ENCODE results near the gene SRCAP. TPM values are rescaled to one million over a fixed set of nuclear protein-coding genes. Genes with fewer than 3 reads are reported as not detected.

Gene SRCAP
- total RNA-seq, 1 donor from 2014 or later, result 18.1 TPM

- no peak overlapping the region for H3K4me3 ChIP-seq (ENCODE audit: low read depth, low read length)
- no peak for DNase-seq (ENCODE audit: low read depth)
- no peak for TF ChIP-seq CTCF (IDR thresholded peaks at IDR 0.05; ENCODE audit: insufficient read depth, low read length, poor library complexity, severe bottlenecking)
- H3K36me3 ChIP-seq (ENCODE audit: control insufficient read depth, insufficient read depth, low read length), result no peaks in the 10 kb centered on the region
- no peaks in the 10 kb centered on the region for H3K27me3 ChIP-seq (ENCODE audit: control insufficient read depth, insufficient read depth, low read length)
Observed at GRCh38 chr16:30744183-30744582, 45.2 kb downstream of the SRCAP start.

DNA sequence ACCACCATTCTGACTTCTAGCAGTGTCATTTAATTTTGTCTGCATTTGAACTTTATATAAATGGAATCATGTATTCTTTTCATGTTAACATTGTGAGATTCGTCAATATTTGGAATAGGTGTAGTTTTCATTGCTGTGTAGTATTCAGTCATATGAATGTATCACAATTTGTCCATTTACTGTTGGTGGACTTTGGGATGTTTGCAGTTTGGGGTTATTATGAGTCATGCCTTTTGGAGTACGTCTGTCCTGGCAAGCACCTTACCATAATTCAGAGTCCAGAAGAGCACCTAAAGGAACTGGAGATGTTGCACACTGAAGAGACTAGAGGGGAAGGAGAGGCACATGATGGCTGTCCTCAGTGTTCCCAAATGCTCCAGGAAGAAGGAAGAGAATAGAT, 46.1 kb downstream of the SRCAP start:
- TF ChIP-seq CTCF (IDR thresholded peaks at IDR 0.05; ENCODE audit: insufficient read depth, low read length, poor library complexity, severe bottlenecking), result no peak
- H3K27me3 ChIP-seq (ENCODE audit: control insufficient read depth, insufficient read depth, low read length), result no peaks in the 10 kb centered on the region
- DNase-seq (ENCODE audit: low read depth), result no peak
- no peak overlapping the region for H3K4me3 ChIP-seq (ENCODE audit: low read depth, low read length)
- H3K36me3 ChIP-seq (ENCODE audit: control insufficient read depth, insufficient read depth, low read length), result no peaks in the 10 kb centered on the region

GRCh38 chr16:30746638-30747175, 47.7 kb downstream of the SRCAP start:
- no peak for DNase-seq (ENCODE audit: low read depth)
- H3K36me3 ChIP-seq (ENCODE audit: control insufficient read depth, insufficient read depth, low read length), result no peaks in the 10 kb centered on the region
- H3K4me3 ChIP-seq (ENCODE audit: low read depth, low read length), result no peak overlapping the region
- H3K27me3 ChIP-seq (ENCODE audit: control insufficient read depth, insufficient read depth, low read length), result no peaks in the 10 kb centered on the region
- no peak for TF ChIP-seq CTCF (IDR thresholded peaks at IDR 0.05; ENCODE audit: insufficient read depth, low read length, poor library complexity, severe bottlenecking)

GRCh38 chr16:30747331-30747730, 48.4 kb downstream of the SRCAP start:
- no peaks in the 10 kb centered on the region for H3K27me3 ChIP-seq (ENCODE audit: control insufficient read depth, insufficient read depth, low read length)
- no peak for TF ChIP-seq CTCF (IDR thresholded peaks at IDR 0.05; ENCODE audit: insufficient read depth, low read length, poor library complexity, severe bottlenecking)
- no peaks in the 10 kb centered on the region for H3K36me3 ChIP-seq (ENCODE audit: control insufficient read depth, insufficient read depth, low read length)
- no peak overlapping the region for H3K4me3 ChIP-seq (ENCODE audit: low read depth, low read length)
- no peak for DNase-seq (ENCODE audit: low read depth)

DNA sequence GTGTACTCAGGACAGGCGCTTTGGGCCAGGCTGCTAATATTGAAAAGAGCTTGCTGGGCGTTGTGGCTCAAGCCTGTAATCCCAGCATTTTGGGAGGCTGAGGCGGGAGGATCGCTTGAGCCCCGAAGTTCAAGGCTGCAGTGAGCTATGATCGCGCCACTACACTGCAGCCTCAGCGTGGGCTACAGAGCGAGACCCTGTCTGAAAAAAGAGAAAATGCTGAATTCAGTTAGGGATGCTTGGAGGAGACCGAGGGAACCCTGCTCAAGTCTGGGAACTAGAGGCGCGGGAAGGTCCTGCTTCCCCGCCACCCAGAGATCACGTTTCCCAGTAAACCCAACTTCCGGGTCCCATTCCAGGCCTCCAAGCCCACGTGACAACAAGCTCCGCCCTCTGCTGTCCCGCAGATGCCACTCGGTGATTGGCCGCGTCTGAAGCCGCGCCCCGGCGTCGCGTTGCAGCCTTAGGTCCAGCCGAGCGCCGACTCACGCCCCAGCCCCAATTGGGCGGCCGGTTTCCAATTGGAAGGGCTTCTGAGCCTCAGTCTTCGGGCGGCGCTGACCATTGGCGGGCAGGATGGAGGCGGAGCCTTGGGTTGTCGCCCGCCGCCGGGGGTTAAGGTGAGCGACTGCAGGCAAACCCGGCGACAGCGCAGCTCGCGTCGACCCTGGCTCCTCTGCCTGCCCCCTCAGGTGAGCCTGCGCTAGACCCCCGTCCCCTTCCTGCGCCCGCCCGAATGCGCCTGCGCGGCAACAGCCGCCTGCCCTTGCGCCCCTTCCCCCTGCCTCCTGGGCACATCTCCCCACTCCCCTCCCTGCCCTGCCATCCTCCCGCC, 49.0 kb downstream of the SRCAP start, which contains the start of gene PHKG2:
PHKG2 (plus strand) TSS at position 627 of the 835 bp plus-strand sequence. CDS start 396 bp downstream, outside the sequence.
- DNase-seq (ENCODE audit: low read depth), result peak; percentile 95
- Histone ChIP-seq H3K4me3 (ENCODE audit: low read depth, low read length) (peak within 1 kb of the TSS; percentile 80), H3K36me3 (ENCODE audit: control insufficient read depth, insufficient read depth, low read length) (no peaks in the 10 kb centered on the region), H3K27me3 (ENCODE audit: control insufficient read depth, insufficient read depth, low read length) (no peaks in the 10 kb centered on the region)
- no peak for TF ChIP-seq CTCF (IDR thresholded peaks at IDR 0.05; ENCODE audit: insufficient read depth, low read length, poor library complexity, severe bottlenecking)
